Tibial nerve (tissue), 3 donors: Measurements from ENCODE around the gene SIRPA.

Source experiments
- CTCF ChIP-seq, 5 experiments: fragments of 200-600 bp in 3 of 5; fragments of 450-650 bp in 2 of 5; sonication (generic) in 3 of 5; IDR thresholded peaks; one replicate each; pipeline ENCODE4 v1.5.1; 2016 to 2019; ENCODE audit warnings: antibody characterized with exemption in 5 of 5, mild to moderate bottlenecking in 3 of 5, moderate library complexity in 2 of 5
- POLR2A ChIP-seq, 2 donors: fragments of 450-650 bp; IDR thresholded peaks; one replicate each; pipeline ENCODE4 v1.6.1; 2017; ENCODE audit warnings: antibody characterized with exemption in 2 of 2, mild to moderate bottlenecking in 2 of 2, moderate library complexity in 2 of 2

GRCh38 chr20:1891263-1892118 is 3.7 kb upstream of the SIRPA start:
- TF ChIP-seq CTCF (IDR thresholded peaks at IDR 0.05) (no peak), POLR2A (IDR thresholded peaks at IDR 0.05) (no peak)
